ENCODE results near the gene TTLL5. TPM values are rescaled to one million over a fixed set of nuclear protein-coding genes. Genes with fewer than 3 reads are reported as not detected.

TTLL5 gene
- polyA plus RNA-seq, 2 of the 4 experiments (the other 2 are of a cell fraction) = 18.8 to 23.7 TPM

DNA sequence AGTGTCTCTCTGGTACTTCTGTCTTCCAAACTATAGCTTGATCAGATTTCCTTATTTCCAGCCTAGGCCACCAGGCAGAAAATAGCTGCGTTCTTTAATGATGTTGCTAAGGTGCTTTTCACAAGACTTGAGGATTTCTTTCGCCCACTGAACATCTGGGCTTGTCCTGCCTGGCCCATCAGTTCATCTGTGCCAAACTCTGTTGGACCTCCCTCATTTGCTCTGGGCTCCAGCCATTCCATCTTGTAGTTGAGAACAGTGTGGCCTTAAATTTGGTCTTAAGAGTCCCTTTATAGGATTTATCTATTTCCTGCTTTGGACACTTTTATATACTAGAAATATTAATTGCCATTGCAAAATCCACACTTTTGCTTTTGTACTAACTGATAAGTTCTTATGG, 109.6 kb downstream of the TTLL5 start:
- Histone ChIP-seq H3K4me3 (no peak overlapping the region), H3K4me1 (no peaks in the 10 kb centered on the region), H3K9me3 (no peaks in the 10 kb centered on the region), H3K4me2 (no peak overlapping the region), H3K27ac (no peak overlapping the region)
- TF ChIP-seq EP300 (IDR thresholded peaks at IDR 0.05) (no peak), HOXB13 (CRISPR knock-in tag; IDR thresholded peaks at IDR 0.05; ENCODE audit: low read depth) (no peak), TFCP2L1 (CRISPR knock-in tag; IDR thresholded peaks at IDR 0.05) (no peak), KDM5A (IDR thresholded peaks at IDR 0.05) (no peak), SREBF2 (IDR thresholded peaks at IDR 0.05) (no peak), CHD2 (IDR thresholded peaks at IDR 0.05; ENCODE audit: low read length, partially characterized antibody) (no peak), POLR2AphosphoS2 (conservative IDR thresholded peaks at IDR 0.05; ENCODE audit: low read length) (no peak), CEBPB (IDR thresholded peaks at IDR 0.05) (no peak), RNF2 (IDR thresholded peaks at IDR 0.05; ENCODE audit: borderline replicate concordance, low read depth) (no peak), HDAC2 (IDR thresholded peaks at IDR 0.05) (no peak), JUNB (IDR thresholded peaks at IDR 0.05) (no peak), CHD4 (IDR thresholded peaks at IDR 0.05; ENCODE audit: borderline replicate concordance) (no peak), GATA3 (IDR thresholded peaks at IDR 0.05; ENCODE audit: borderline replicate concordance) (no peak), MAFK (IDR thresholded peaks at IDR 0.05; ENCODE audit: partially characterized antibody) (no peak), NPAS2 (CRISPR knock-in tag; IDR thresholded peaks at IDR 0.05; ENCODE audit: borderline replicate concordance) (no peak)
- TF ChIP-seq, protein P1, sequence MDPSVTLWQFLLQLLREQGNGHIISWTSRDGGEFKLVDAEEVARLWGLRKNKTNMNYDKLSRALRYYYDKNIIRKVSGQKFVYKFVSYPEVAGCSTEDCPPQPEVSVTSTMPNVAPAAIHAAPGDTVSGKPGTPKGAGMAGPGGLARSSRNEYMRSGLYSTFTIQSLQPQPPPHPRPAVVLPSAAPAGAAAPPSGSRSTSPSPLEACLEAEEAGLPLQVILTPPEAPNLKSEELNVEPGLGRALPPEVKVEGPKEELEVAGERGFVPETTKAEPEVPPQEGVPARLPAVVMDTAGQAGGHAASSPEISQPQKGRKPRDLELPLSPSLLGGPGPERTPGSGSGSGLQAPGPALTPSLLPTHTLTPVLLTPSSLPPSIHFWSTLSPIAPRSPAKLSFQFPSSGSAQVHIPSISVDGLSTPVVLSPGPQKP (IDR thresholded peaks at IDR 0.05; ENCODE audit: low read depth, low read length) = no peak
- TF ChIP-seq, protein P2, sequence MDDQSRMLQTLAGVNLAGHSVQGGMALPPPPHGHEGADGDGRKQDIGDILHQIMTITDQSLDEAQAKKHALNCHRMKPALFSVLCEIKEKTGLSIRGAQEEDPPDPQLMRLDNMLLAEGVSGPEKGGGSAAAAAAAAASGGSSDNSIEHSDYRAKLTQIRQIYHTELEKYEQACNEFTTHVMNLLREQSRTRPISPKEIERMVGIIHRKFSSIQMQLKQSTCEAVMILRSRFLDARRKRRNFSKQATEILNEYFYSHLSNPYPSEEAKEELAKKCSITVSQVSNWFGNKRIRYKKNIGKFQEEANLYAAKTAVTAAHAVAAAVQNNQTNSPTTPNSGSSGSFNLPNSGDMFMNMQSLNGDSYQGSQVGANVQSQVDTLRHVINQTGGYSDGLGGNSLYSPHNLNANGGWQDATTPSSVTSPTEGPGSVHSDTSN (IDR thresholded peaks at IDR 0.05) = no peak
- TF ChIP-seq, protein P3, sequence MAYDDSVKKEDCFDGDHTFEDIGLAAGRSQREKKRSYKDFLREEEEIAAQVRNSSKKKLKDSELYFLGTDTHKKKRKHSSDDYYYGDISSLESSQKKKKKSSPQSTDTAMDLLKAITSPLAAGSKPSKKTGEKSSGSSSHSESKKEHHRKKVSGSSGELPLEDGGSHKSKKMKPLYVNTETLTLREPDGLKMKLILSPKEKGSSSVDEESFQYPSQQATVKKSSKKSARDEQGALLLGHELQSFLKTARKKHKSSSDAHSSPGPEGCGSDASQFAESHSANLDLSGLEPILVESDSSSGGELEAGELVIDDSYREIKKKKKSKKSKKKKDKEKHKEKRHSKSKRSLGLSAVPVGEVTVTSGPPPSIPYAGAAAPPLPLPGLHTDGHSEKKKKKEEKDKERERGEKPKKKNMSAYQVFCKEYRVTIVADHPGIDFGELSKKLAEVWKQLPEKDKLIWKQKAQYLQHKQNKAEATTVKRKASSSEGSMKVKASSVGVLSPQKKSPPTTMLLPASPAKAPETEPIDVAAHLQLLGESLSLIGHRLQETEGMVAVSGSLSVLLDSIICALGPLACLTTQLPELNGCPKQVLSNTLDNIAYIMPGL (CRISPR knock-in tag; IDR thresholded peaks at IDR 0.05; ENCODE audit: borderline replicate concordance) = no peak
- DNase-seq (ENCODE audit: low read depth in 1 of 2, low spot score in 1 of 2) (no peak), ATAC-seq (no peak), FAIRE-seq (no peak)
- WGBS (ENCODE audit: missing lambda C conversion rate) = 96% methylated on average over 2 of the region's 2 CpGs
- CTCF ChIA-PET = interaction anchor here (0.6 kb wide), 1 partner anchor 619 kb away, joined by 3 read pairs; no protein-coding TSS in a partner anchor
- POLR2A ChIA-PET = no interaction called here

DNA sequence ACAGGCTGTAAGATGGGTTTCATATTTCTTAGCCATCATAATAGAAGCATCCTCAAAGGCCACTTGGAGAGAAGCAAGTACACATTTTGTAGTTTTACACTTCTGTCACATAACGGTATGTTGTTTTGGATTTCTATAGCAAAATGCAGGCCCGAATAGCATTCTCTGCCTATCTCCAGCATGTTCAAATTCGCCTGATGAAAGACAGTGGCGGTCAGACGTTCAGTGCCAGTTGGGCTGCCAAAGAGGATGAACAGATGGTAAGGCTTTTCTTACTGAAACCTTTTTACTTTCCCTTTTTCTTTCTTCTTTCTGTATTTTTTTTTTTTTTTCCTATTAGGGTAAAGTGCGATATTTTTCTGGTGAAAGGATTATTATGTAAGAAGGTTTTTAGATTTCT, 110.5 kb downstream of the TTLL5 start:
- H3K4me2 ChIP-seq = no peak overlapping the region
- ATAC-seq = no peak
- no peaks in the 10 kb centered on the region for H3K4me1 ChIP-seq
- ChIA-PET POLR2A (no interaction called here), CTCF (interaction anchor here (1.1 kb wide), 1 partner anchor 22 kb away, joined by 3 read pairs; no protein-coding TSS in a partner anchor)
- no peak overlapping the region for H3K4me3 ChIP-seq
- 95% methylated on average over 6 of the region's 6 CpGs for WGBS (ENCODE audit: missing lambda C conversion rate)
- no peak for FAIRE-seq
- DNase-seq (ENCODE audit: low read depth in 1 of 2, low spot score in 1 of 2) = no peak
- no peak for TF ChIP-seq NFE2L2 (conservative IDR thresholded peaks at IDR 0.05; ENCODE audit: low read length)
- TF ChIP-seq POLR2A (IDR thresholded peaks at IDR 0.05; ENCODE audit: low read length) = no peak
- no peak for TF ChIP-seq RAD21 (conservative IDR thresholded peaks at IDR 0.05 in 1 of 2, IDR thresholded peaks at IDR 0.05 in 1 of 2)
- TF ChIP-seq HOXB13 (CRISPR knock-in tag; IDR thresholded peaks at IDR 0.05; ENCODE audit: low read depth) = no peak
- TF ChIP-seq, protein P4, sequence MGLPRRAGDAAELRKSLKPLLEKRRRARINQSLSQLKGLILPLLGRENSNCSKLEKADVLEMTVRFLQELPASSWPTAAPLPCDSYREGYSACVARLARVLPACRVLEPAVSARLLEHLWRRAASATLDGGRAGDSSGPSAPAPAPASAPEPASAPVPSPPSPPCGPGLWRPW (IDR thresholded peaks at IDR 0.05) = no peak
- TF ChIP-seq POLR2AphosphoS2 (conservative IDR thresholded peaks at IDR 0.05; ENCODE audit: low read length) = no peak
- TF ChIP-seq KDM1A (IDR thresholded peaks at IDR 0.05; ENCODE audit: low read depth) = no peak
- TF ChIP-seq ZNF302 (CRISPR knock-in tag; IDR thresholded peaks at IDR 0.05) = no peak
- TF ChIP-seq ZSCAN20 (CRISPR knock-in tag; IDR thresholded peaks at IDR 0.05) = no peak
- TF ChIP-seq CHD2 (IDR thresholded peaks at IDR 0.05; ENCODE audit: low read length, partially characterized antibody) = no peak
- no peak for TF ChIP-seq HOXB5 (CRISPR knock-in tag; IDR thresholded peaks at IDR 0.05)
- TF ChIP-seq EHMT2 (IDR thresholded peaks at IDR 0.05; ENCODE audit: low read depth) = no peak
- TF ChIP-seq ZC3H11A (IDR thresholded peaks at IDR 0.05) = no peak
- no peak for TF ChIP-seq CBX2 (IDR thresholded peaks at IDR 0.05; ENCODE audit: borderline replicate concordance, low read depth)
- no peak for TF ChIP-seq RARB (CRISPR knock-in tag; IDR thresholded peaks at IDR 0.05)
- no peak for TF ChIP-seq SMC3 (IDR thresholded peaks at IDR 0.05)
- no peaks in the 10 kb centered on the region for H3K9me3 ChIP-seq
- H3K27ac ChIP-seq = no peak overlapping the region

All from A549 (cell line).